ENCODE measurements around the gene MYO16.

The MYO16 gene

DNA sequence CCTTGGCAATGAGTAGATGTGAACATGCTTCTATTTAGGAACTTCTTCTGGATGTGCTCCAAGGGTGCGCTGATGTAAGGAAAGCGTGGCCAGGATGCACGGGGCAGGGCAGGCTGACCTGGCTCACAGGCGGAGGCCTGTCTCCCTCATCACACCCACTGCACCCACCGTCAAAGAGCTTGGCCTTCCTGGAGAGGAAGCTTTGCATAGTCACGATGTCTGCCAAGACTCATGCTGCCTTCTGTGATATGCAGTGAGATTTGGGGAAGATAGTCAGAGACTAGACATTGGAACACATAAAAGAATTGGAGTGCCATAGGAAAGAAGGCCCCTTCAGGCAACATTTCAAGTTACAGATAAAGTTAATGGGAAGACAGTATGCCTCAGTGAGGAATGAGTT is 82.0 kb downstream of the MYO16 start:
- Histone ChIP-seq H2BK12ac (ENCODE audit: low read length in 2 of 2) (no peak overlapping the region), H2BK15ac (ENCODE audit: low read depth, poor library complexity, severe bottlenecking) (no peak overlapping the region), H3K4ac (ENCODE audit: low read depth in 1 of 2, low read length in 2 of 2) (no peak overlapping the region), H2BK120ac (ENCODE audit: low read depth, low read length) (no peak overlapping the region), H2AK5ac (ENCODE audit: low read length, severe bottlenecking) (no peak overlapping the region), H3K9me3 (ENCODE audit: control insufficient read depth, low read length) (no peaks in the 10 kb centered on the region), H3K23ac (ENCODE audit: low read length in 2 of 2) (no peak overlapping the region), H2AFZ (ENCODE audit: low read depth, low read length) (no peak overlapping the region), H3K36me3 (ENCODE audit: control insufficient read depth in 1 of 2, insufficient read depth in 2 of 2, low read depth in 1 of 2, low read length in 2 of 2) (no peaks in the 10 kb centered on the region), H3K27me3 (ENCODE audit: control insufficient read depth in 1 of 2, insufficient read depth in 1 of 2, low read length in 2 of 2) (no peaks in the 10 kb centered on the region), H4K91ac (ENCODE audit: low read length) (no peak overlapping the region), H2BK5ac (ENCODE audit: low read depth, low read length, poor library complexity, severe bottlenecking) (no peak overlapping the region), H3K18ac (ENCODE audit: low read depth in 1 of 2, low read length in 2 of 2) (no peak overlapping the region), H3K79me1 (replicated peaks; ENCODE audit: low read length, poor library complexity, severe bottlenecking) (no peaks in the 10 kb centered on the region), H3K4me3 (ENCODE audit: insufficient read depth in 1 of 2, low read depth in 1 of 2, low read length in 2 of 2) (no peak overlapping the region), H3K14ac (ENCODE audit: low read length in 2 of 2) (no peak overlapping the region), H3K9ac (ENCODE audit: low read length) (no peak overlapping the region), H3K4me1 (ENCODE audit: control insufficient read depth, insufficient read depth, low read depth, low read length) (peaks cover 2% of the 10 kb centered on the region), H3K27ac (ENCODE audit: low read length, poor library complexity, severe bottlenecking) (no peak overlapping the region), H3K4me2 (ENCODE audit: low read length, poor library complexity, severe bottlenecking) (no peak overlapping the region), H4K8ac (ENCODE audit: low read length) (no peak overlapping the region)
- 93% methylated on average over 5 of the region's 6 CpGs for WGBS
- DNase-seq, result no peak

DNA sequence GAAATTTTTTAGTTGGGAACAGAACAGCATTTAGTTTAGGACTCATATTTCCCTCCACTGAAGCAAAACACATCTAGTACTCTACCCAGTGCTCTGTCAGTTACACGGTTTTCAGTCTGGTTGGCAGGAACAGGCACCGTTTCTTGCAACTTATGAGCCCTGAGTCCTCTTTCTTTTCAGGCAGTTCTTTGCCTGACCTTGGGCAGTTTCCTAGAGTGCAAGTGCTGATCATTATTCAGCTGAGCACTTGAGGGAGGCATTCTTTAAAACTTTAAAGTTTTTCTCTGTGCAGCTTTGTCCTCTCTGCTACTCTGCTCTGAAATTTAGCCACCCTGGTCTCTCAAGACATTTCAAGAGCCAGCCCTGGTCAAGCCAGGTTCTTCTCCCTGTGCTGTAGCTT is 96.1 kb downstream of the MYO16 start:
- Histone ChIP-seq H2BK12ac (ENCODE audit: low read length in 2 of 2) (no peak overlapping the region), H2AK5ac (ENCODE audit: low read length, severe bottlenecking) (no peak overlapping the region), H3K4me2 (ENCODE audit: low read length, poor library complexity, severe bottlenecking) (no peak overlapping the region), H3K14ac (ENCODE audit: low read length in 2 of 2) (no peak overlapping the region), H3K9ac (ENCODE audit: low read length) (no peak overlapping the region), H3K4me1 (ENCODE audit: control insufficient read depth, insufficient read depth, low read depth, low read length) (no peaks in the 10 kb centered on the region), H3K27me3 (ENCODE audit: control insufficient read depth in 1 of 2, insufficient read depth in 1 of 2, low read length in 2 of 2) (no peaks in the 10 kb centered on the region), H3K4ac (ENCODE audit: low read depth in 1 of 2, low read length in 2 of 2) (no peak overlapping the region), H4K8ac (ENCODE audit: low read length) (no peak overlapping the region), H2BK15ac (ENCODE audit: low read depth, poor library complexity, severe bottlenecking) (no peak overlapping the region), H3K79me1 (replicated peaks; ENCODE audit: low read length, poor library complexity, severe bottlenecking) (no peaks in the 10 kb centered on the region), H3K23ac (ENCODE audit: low read length in 2 of 2) (no peak overlapping the region), H3K9me3 (ENCODE audit: control insufficient read depth, low read length) (no peaks in the 10 kb centered on the region), H2AFZ (ENCODE audit: low read depth, low read length) (no peak overlapping the region), H3K4me3 (ENCODE audit: insufficient read depth in 1 of 2, low read depth in 1 of 2, low read length in 2 of 2) (no peak overlapping the region), H3K27ac (ENCODE audit: low read length, poor library complexity, severe bottlenecking) (no peak overlapping the region), H4K91ac (ENCODE audit: low read length) (no peak overlapping the region), H2BK5ac (ENCODE audit: low read depth, low read length, poor library complexity, severe bottlenecking) (no peak overlapping the region), H3K36me3 (ENCODE audit: control insufficient read depth in 1 of 2, insufficient read depth in 2 of 2, low read depth in 1 of 2, low read length in 2 of 2) (no peaks in the 10 kb centered on the region), H3K18ac (ENCODE audit: low read depth in 1 of 2, low read length in 2 of 2) (no peak overlapping the region), H2BK120ac (ENCODE audit: low read depth, low read length) (no peak overlapping the region)
- WGBS, result 93% methylated on average over 2 of the region's 2 CpGs
- DNase-seq, result no peak

DNA sequence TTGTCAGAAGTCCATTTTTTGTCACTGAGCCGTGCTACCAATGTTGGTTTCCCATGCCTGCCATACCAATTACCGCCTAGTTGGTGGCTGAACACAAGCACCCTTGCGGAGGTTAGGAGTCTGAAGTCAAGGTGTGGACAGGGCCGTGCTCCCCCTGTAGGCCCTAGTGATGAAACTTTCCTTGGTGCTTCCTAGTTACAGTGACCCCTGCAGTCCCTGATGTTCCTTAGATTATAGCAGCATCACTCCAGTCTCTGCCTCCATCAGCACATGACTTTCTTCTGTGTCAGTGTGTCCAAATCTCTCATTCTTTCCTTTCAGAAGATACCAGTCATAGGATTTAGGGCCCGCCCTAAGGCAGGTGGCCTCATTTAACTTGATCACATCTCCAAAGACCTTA is 99.0 kb downstream of the MYO16 start:
- no peaks in the 10 kb centered on the region for H3K9me3 ChIP-seq (ENCODE audit: control insufficient read depth, low read length)
- no peak overlapping the region for H2AFZ ChIP-seq (ENCODE audit: low read depth, low read length)
- H2BK120ac ChIP-seq (ENCODE audit: low read depth, low read length), result no peak overlapping the region
- whole genome bisulfite sequencing, result 50% methylated on average over 5 of the region's 5 CpGs
- H3K4ac ChIP-seq (ENCODE audit: low read depth in 1 of 2, low read length in 2 of 2), result no peak overlapping the region
- no peak overlapping the region for H2BK15ac ChIP-seq (ENCODE audit: low read depth, poor library complexity, severe bottlenecking)
- H3K27ac ChIP-seq (ENCODE audit: low read length, poor library complexity, severe bottlenecking), result no peak overlapping the region
- H3K4me3 ChIP-seq (ENCODE audit: insufficient read depth in 1 of 2, low read depth in 1 of 2, low read length in 2 of 2), result no peak overlapping the region
- no peaks in the 10 kb centered on the region for H3K4me1 ChIP-seq (ENCODE audit: control insufficient read depth, insufficient read depth, low read depth, low read length)
- no peaks in the 10 kb centered on the region for H3K36me3 ChIP-seq (ENCODE audit: control insufficient read depth in 1 of 2, insufficient read depth in 2 of 2, low read depth in 1 of 2, low read length in 2 of 2)
- H4K91ac ChIP-seq (ENCODE audit: low read length), result no peak overlapping the region
- DNase-seq, result no peak
- H2AK5ac ChIP-seq (ENCODE audit: low read length, severe bottlenecking), result no peak overlapping the region
- no peak overlapping the region for H3K14ac ChIP-seq (ENCODE audit: low read length in 2 of 2)
- no peak overlapping the region for H3K18ac ChIP-seq (ENCODE audit: low read depth in 1 of 2, low read length in 2 of 2)
- H3K9ac ChIP-seq (ENCODE audit: low read length), result no peak overlapping the region
- no peaks in the 10 kb centered on the region for H3K27me3 ChIP-seq (ENCODE audit: control insufficient read depth in 1 of 2, insufficient read depth in 1 of 2, low read length in 2 of 2)
- H3K79me1 ChIP-seq (replicated peaks; ENCODE audit: low read length, poor library complexity, severe bottlenecking), result no peaks in the 10 kb centered on the region
- H2BK5ac ChIP-seq (ENCODE audit: low read depth, low read length, poor library complexity, severe bottlenecking), result no peak overlapping the region
- no peak overlapping the region for H3K4me2 ChIP-seq (ENCODE audit: low read length, poor library complexity, severe bottlenecking)
- no peak overlapping the region for H2BK12ac ChIP-seq (ENCODE audit: low read length in 2 of 2)
- no peak overlapping the region for H3K23ac ChIP-seq (ENCODE audit: low read length in 2 of 2)
- no peak overlapping the region for H4K8ac ChIP-seq (ENCODE audit: low read length)

DNA sequence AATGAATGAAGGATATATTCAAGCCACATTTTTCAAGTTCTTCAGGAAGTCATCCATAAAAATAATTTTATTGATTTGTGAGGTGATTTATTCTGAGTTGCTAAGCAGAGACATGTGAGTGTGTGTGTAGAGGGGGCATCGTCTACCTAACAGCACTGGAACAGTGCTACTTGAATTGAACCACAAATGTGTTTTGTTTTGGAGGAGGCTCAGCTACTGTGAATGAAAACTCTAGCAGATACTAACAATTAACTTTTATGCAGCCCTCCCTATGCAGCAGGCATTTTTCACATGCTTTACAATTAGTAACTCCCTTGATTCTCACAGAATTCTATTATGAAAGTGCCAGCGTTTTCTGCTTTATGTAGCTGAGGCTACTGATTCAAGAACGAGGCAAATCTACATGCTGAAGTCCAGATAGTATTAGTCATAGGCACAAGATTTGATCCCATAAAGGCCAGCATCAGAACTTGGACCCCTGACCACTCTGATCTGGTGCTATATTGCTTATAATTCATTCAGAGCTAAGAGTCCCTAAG is 103.7 kb downstream of the MYO16 start:
- Histone ChIP-seq H3K79me1 (replicated peaks; ENCODE audit: low read length, poor library complexity, severe bottlenecking) (no peaks in the 10 kb centered on the region), H3K14ac (ENCODE audit: low read length in 2 of 2) (no peak overlapping the region), H4K91ac (ENCODE audit: low read length) (no peak overlapping the region), H2BK12ac (ENCODE audit: low read length in 2 of 2) (no peak overlapping the region), H2AFZ (ENCODE audit: low read depth, low read length) (no peak overlapping the region), H4K8ac (ENCODE audit: low read length) (no peak overlapping the region), H3K4ac (ENCODE audit: low read depth in 1 of 2, low read length in 2 of 2) (no peak overlapping the region), H2AK5ac (ENCODE audit: low read length, severe bottlenecking) (no peak overlapping the region), H3K9ac (ENCODE audit: low read length) (no peak overlapping the region), H3K23ac (ENCODE audit: low read length in 2 of 2) (no peak overlapping the region), H3K27ac (ENCODE audit: low read length, poor library complexity, severe bottlenecking) (no peak overlapping the region), H3K4me3 (ENCODE audit: insufficient read depth in 1 of 2, low read depth in 1 of 2, low read length in 2 of 2) (no peak overlapping the region), H2BK5ac (ENCODE audit: low read depth, low read length, poor library complexity, severe bottlenecking) (no peak overlapping the region), H3K27me3 (ENCODE audit: control insufficient read depth in 1 of 2, insufficient read depth in 1 of 2, low read length in 2 of 2) (no peaks in the 10 kb centered on the region), H2BK15ac (ENCODE audit: low read depth, poor library complexity, severe bottlenecking) (no peak overlapping the region), H3K9me3 (ENCODE audit: control insufficient read depth, low read length) (no peaks in the 10 kb centered on the region), H2BK120ac (ENCODE audit: low read depth, low read length) (no peak overlapping the region), H3K18ac (ENCODE audit: low read depth in 1 of 2, low read length in 2 of 2) (no peak overlapping the region), H3K4me1 (ENCODE audit: control insufficient read depth, insufficient read depth, low read depth, low read length) (no peaks in the 10 kb centered on the region), H3K4me2 (ENCODE audit: low read length, poor library complexity, severe bottlenecking) (no peak overlapping the region), H3K36me3 (ENCODE audit: control insufficient read depth in 1 of 2, insufficient read depth in 2 of 2, low read depth in 1 of 2, low read length in 2 of 2) (no peaks in the 10 kb centered on the region)
- no peak for DNase-seq
- WGBS, result 83% methylated on average over 3 of the region's 3 CpGs
